ENCODE measurements around the gene ERN2.

ERN2 gene

DNA sequence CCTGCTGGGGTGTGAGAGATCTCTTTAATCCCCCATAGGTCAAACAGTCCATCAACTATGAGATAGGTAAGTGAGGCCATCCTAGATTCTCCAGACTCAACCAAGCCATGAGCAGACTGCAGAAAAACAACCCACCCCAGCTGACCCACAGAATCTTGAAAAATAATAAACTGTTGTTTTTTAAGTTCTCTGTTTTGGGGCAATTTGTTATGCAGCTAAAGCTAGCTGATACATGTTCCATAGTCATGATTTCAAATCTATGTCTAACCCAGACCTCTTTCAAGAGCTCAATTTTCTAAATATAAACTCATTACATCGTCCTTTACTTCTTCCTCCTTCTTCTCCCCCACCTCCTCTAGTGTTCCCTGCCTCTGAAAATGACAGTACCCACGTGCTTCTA lies 10.1 kb downstream of the ERN2 start:
- no peak for DNase-seq (ENCODE audit: low read depth)
- H3K4me3 ChIP-seq (ENCODE audit: low read length), result no peak overlapping the region
- TF ChIP-seq, protein P1, sequence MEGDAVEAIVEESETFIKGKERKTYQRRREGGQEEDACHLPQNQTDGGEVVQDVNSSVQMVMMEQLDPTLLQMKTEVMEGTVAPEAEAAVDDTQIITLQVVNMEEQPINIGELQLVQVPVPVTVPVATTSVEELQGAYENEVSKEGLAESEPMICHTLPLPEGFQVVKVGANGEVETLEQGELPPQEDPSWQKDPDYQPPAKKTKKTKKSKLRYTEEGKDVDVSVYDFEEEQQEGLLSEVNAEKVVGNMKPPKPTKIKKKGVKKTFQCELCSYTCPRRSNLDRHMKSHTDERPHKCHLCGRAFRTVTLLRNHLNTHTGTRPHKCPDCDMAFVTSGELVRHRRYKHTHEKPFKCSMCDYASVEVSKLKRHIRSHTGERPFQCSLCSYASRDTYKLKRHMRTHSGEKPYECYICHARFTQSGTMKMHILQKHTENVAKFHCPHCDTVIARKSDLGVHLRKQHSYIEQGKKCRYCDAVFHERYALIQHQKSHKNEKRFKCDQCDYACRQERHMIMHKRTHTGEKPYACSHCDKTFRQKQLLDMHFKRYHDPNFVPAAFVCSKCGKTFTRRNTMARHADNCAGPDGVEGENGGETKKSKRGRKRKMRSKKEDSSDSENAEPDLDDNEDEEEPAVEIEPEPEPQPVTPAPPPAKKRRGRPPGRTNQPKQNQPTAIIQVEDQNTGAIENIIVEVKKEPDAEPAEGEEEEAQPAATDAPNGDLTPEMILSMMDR (IDR thresholded peaks at IDR 0.05; ENCODE audit: insufficient read depth, low read depth, low read length, missing control alignments), result no peak

DNA sequence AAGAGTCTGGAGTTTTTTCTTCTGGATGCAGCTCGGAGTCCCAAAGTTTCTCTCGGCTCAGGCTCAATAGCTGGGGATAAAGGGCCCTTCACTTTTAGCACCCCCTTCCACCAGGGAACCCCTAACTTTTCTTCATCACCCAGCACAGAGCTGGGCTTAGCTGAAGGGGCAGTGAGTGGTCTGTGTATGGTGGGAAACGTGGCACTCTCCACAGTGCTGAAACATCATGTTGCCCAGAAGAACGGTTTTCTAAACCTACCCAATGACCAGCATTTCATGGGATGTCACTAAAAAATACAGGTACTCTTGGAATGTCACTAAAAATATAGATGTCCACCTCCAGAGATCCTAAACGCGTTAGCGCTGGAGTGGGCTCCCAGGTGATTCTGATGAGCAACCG lies 12.0 kb downstream of the ERN2 start:
- no peak overlapping the region for H3K4me3 ChIP-seq (ENCODE audit: low read length)
- TF ChIP-seq, protein P1 (IDR thresholded peaks at IDR 0.05; ENCODE audit: insufficient read depth, low read depth, low read length, missing control alignments), result no peak
- DNase-seq (ENCODE audit: low read depth), result no peak

DNA sequence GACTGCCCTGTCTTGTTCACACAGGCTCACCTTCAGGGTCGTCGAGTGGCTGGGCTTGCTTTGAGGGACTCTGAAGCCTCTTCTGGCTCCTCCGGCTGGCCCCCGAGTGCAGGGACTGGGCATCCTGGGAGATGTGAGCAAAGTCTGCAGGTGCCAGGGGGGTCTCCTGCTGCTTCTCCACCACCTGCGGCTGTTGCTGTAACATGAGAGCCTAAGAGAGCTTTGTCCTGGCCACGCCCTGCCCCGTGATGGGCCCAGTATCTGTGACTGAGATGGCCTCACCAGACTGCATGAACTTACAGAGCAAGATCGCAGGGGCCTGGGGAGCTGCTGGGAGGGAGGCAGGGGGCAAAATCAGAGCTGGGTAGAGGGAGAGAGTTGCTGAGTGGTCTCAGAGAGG lies 12.5 kb downstream of the ERN2 start:
- TF ChIP-seq, protein P1 (IDR thresholded peaks at IDR 0.05; ENCODE audit: insufficient read depth, low read depth, low read length, missing control alignments), result no peak
- peak; percentile 33 for DNase-seq (ENCODE audit: low read depth)
- H3K4me3 ChIP-seq (ENCODE audit: low read length), result no peak overlapping the region

- TF ChIP-seq, protein P1 (IDR thresholded peaks at IDR 0.05; ENCODE audit: insufficient read depth, low read depth, low read length, missing control alignments), result no peak
- no peak overlapping the region for H3K4me3 ChIP-seq (ENCODE audit: low read length)
- DNase-seq (ENCODE audit: low read depth), result no peak
Observed at GRCh38 chr16:23700093-23700492, 12.9 kb downstream of the ERN2 start.

- H3K4me3 ChIP-seq (ENCODE audit: low read length), result no peak overlapping the region
- peak; percentile 55 for DNase-seq (ENCODE audit: low read depth)
Observed at GRCh38 chr16:23699100-23699499, 13.9 kb downstream of the ERN2 start.

GRCh38 chr16:23695756-23696155 lies 17.3 kb downstream of the ERN2 start:
- TF ChIP-seq, protein P1 (IDR thresholded peaks at IDR 0.05; ENCODE audit: insufficient read depth, low read depth, low read length, missing control alignments), result no peak
- H3K4me3 ChIP-seq (ENCODE audit: low read length), result no peak overlapping the region
- no peak for DNase-seq (ENCODE audit: low read depth)

More at GRCh38 chr16:23699100-23699499, 13.9 kb downstream of the ERN2 start:
- TF ChIP-seq, protein P1 (IDR thresholded peaks at IDR 0.05; ENCODE audit: insufficient read depth, low read depth, low read length, missing control alignments), result no peak

DNA sequence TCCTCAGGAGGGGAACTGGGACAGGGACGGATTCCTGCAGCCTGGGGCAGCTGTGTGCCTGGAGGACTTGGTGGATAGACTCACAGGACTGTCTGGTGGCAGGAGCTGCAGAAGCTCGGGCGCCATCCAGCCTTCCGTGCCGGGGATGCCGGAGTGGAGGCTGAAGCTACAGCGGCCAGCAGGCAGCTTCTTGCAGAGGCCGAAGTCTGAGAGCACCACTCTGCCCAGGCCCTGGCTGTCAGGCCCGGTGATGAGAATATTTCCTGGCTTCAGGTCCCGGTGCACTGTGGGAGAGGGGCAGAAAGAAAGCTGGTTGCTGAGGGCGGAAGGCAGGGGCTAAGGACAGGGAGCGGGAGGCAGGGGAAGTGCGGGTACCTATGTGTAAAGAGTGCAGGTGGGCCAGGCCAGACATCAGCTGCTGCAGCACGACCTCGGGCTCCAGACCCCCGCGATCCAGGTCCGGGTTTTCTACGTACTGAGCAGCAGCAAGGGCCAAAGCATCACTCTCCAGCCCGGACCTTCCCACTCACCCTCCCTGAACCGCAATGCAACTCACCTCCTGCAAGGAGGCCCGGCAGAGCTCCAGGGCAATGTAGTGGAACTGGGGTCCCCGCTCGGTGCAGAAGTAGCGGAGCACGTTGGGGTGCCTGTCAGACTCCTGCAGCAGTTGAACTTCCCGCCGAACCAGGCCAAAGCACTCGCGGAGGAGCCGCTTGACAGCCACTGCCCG lies 18.2 kb downstream of the ERN2 start:
- TF ChIP-seq, protein P1 (IDR thresholded peaks at IDR 0.05; ENCODE audit: insufficient read depth, low read depth, low read length, missing control alignments), result no peak
- no peak overlapping the region for H3K4me3 ChIP-seq (ENCODE audit: low read length)
- no peak for DNase-seq (ENCODE audit: low read depth)

Measured in epithelial cell of esophagus (primary cell).